OCI-LY7 (cell line): ENCODE results near the gene MED8.

Experiments
- CTCF ChIP-seq: fragments of 200-600 bp; sonication (generic); conservative IDR thresholded peaks from 2 replicates; pipeline ENCODE4 v1.5.1; 2014; ENCODE audit warnings: mild to moderate bottlenecking, antibody characterized with exemption, low read length, moderate library complexity, mixed read lengths
- EZH2phosphoT487 ChIP-seq: fragments of 200-600 bp; sonication (generic); IDR thresholded peaks from 2 replicates; pipeline ENCODE4 v1.6.1; 2018; ENCODE audit warnings: low read depth, borderline replicate concordance, mild to moderate bottlenecking, mixed run types, antibody characterized with exemption, low read length, moderate library complexity, mixed read lengths

GRCh38 chr1:43421396-43421795 lies 31.8 kb upstream of the MED8 start:
- no peak for TF ChIP-seq CTCF
- TF ChIP-seq EZH2phosphoT487: no peak
